Uterus (tissue), 2 donors: ENCODE results near the gene PHC3.

Experiments
- POLR2A ChIP-seq, 2 donors: fragments of 450-650 bp; IDR thresholded peaks; one replicate each; pipeline ENCODE4 v1.6.1; 2016; ENCODE audit warnings: antibody characterized with exemption in 2 of 2, mild to moderate bottlenecking in 1 of 2, moderate library complexity in 1 of 2
- TF ChIP-seq, protein P1 (sequence below), 4 experiments: fragments of 200-600 bp in 2 of 4; fragments of 450-650 bp in 2 of 4; sonication (generic) in 2 of 4; IDR thresholded peaks; one replicate each; pipeline ENCODE4 v1.5.1; 2016 to 2019; ENCODE audit warnings: antibody characterized with exemption in 4 of 4, mild to moderate bottlenecking in 2 of 4, moderate library complexity in 1 of 4

DNA sequence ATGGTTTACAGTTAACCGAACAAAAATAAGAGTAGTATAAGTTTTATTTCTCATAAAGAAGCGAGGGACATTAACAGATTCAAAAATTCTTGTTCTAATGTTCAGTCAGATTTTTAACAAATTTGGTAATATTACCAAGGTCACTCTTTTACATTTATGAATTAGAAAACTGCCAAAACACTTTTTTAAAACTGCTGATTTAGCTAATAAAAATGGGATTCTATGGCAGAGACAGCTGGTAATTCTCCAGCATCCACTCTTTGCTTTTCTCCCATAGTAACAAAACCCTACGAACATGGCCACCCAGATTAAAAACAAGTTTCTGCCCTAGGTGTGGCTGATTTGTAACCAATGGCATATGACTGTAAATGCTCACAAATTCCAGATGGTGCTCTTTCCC, 72.6 kb downstream of the PHC3 start:
- TF ChIP-seq, protein P1, sequence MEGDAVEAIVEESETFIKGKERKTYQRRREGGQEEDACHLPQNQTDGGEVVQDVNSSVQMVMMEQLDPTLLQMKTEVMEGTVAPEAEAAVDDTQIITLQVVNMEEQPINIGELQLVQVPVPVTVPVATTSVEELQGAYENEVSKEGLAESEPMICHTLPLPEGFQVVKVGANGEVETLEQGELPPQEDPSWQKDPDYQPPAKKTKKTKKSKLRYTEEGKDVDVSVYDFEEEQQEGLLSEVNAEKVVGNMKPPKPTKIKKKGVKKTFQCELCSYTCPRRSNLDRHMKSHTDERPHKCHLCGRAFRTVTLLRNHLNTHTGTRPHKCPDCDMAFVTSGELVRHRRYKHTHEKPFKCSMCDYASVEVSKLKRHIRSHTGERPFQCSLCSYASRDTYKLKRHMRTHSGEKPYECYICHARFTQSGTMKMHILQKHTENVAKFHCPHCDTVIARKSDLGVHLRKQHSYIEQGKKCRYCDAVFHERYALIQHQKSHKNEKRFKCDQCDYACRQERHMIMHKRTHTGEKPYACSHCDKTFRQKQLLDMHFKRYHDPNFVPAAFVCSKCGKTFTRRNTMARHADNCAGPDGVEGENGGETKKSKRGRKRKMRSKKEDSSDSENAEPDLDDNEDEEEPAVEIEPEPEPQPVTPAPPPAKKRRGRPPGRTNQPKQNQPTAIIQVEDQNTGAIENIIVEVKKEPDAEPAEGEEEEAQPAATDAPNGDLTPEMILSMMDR (IDR thresholded peaks at IDR 0.05) = no peak
- TF ChIP-seq POLR2A (IDR thresholded peaks at IDR 0.05) = no peak
